HepG2 (cell line): ENCODE results near the gene NABP2. TPM values are rescaled to one million over a fixed set of nuclear protein-coding genes. Genes with fewer than 3 reads are reported as not detected.

Experiments used
- ATAD3A ChIP-seq: sonication (generic); formaldehyde crosslinking; IDR thresholded peaks from 2 replicates; pipeline ENCODE4 v1.4.0; 2020; ENCODE audit warnings: missing genetic modification reagents
- CEBPG ChIP-seq: IDR thresholded peaks from 2 replicates; pipeline ENCODE4 v1.6.1; 2016
- ELF3 ChIP-seq: IDR thresholded peaks from 2 replicates; pipeline ENCODE4 v1.6.1; 2016; ENCODE audit warnings: missing genetic modification reagents, missing compliant biosample characterization
- ESRRA ChIP-seq: sonication (generic); formaldehyde crosslinking; IDR thresholded peaks from 2 replicates; pipeline ENCODE4 v1.5.1; 2020; ENCODE audit warnings: mild to moderate bottlenecking, low read depth, missing genetic modification reagents
- KLF11 ChIP-seq: IDR thresholded peaks from 2 replicates; pipeline ENCODE4 v1.6.1; 2016; ENCODE audit warnings: missing compliant biosample characterization
- MAFG ChIP-seq: sonication (generic); formaldehyde crosslinking; IDR thresholded peaks from 2 replicates; pipeline ENCODE4 v1.5.1; 2020; ENCODE audit warnings: mild to moderate bottlenecking, missing genetic modification reagents
- RFXAP ChIP-seq: sonication (generic); formaldehyde crosslinking; IDR thresholded peaks from 2 replicates; pipeline ENCODE4 v1.4.0; 2020; ENCODE audit warnings: missing genetic modification reagents, borderline replicate concordance
- TMF1 ChIP-seq: sonication (generic); formaldehyde crosslinking; IDR thresholded peaks from 2 replicates; pipeline ENCODE4 v1.8.1; 2022; ENCODE audit warnings: low read depth, missing genetic modification reagents
- XBP1 ChIP-seq: sonication (generic); formaldehyde crosslinking; IDR thresholded peaks from 2 replicates; pipeline ENCODE4 v1.5.0; 2020; ENCODE audit warnings: missing genetic modification reagents
- ZNF160 ChIP-seq: sonication (generic); formaldehyde crosslinking; IDR thresholded peaks from 2 replicates; pipeline ENCODE4 v1.8.0; 2022; ENCODE audit warnings: mild to moderate bottlenecking, inconsistent platforms, missing genetic modification reagents
- ZNF441 ChIP-seq: sonication (generic); formaldehyde crosslinking; IDR thresholded peaks from 2 replicates; pipeline ENCODE4 v1.7.0; 2021; ENCODE audit warnings: missing genetic modification reagents, borderline replicate concordance
- ZNF549 ChIP-seq: sonication (generic); formaldehyde crosslinking; IDR thresholded peaks from 2 replicates; pipeline ENCODE4 v1.5.0; 2020; ENCODE audit warnings: missing genetic modification reagents
- ZNF644 ChIP-seq: IDR thresholded peaks from 2 replicates; pipeline ENCODE4 v1.6.1; 2016; ENCODE audit warnings: low read depth
- ZNF850 ChIP-seq: sonication (generic); formaldehyde crosslinking; conservative IDR thresholded peaks from 2 replicates; pipeline ENCODE4 v1.9.0; 2021; ENCODE audit warnings: mild to moderate bottlenecking, missing genetic modification reagents
- ZNF891 ChIP-seq: sonication (generic); formaldehyde crosslinking; IDR thresholded peaks from 2 replicates; pipeline ENCODE4 v1.5.0; 2020; ENCODE audit warnings: mild to moderate bottlenecking, missing genetic modification reagents
- polyA plus RNA-seq, 8 experiments: library from polyadenylated mRNA; depleted of rRNA in 3 of 8; stranded (reverse) in 7 of 8; unstranded in 1 of 8; fragments of >200 nt; fragmentation: Illumina TruSeq in 4 of 8; extraction: Trizol in 4 of 8; gene quantifications; 2 replicates each; pipeline versions ENCODE4 v1.2.1 to v1.2.3, GENCODE V29; 2011 to 2016; ENCODE audit warnings: low read depth in 4 of 8, missing spikeins in 1 of 8, mixed read lengths in 1 of 8; ENCODE audit not compliant: insufficient read depth in 1 of 8
- total RNA-seq, 5 experiments: library from RNA; depleted of rRNA; stranded (reverse); fragments of >200 nt; fragmentation: Illumina TruSeq; extraction: Trizol; gene quantifications; 2 replicates each; pipeline ENCODE4 v1.2.3, GENCODE V29; 2016; ENCODE audit warnings: low read depth in 1 of 5
- TF ChIP-seq, protein P1 (sequence below): sonication (generic); formaldehyde crosslinking; IDR thresholded peaks from 2 replicates; pipeline ENCODE4 v1.4.0; 2020; ENCODE audit warnings: missing genetic modification reagents
- TF ChIP-seq, protein P2 (sequence below): IDR thresholded peaks from 2 replicates; pipeline ENCODE4 v1.6.1; 2016
- TF ChIP-seq, protein P3 (sequence below): sonication (generic); formaldehyde crosslinking; IDR thresholded peaks from 2 replicates; pipeline ENCODE4 v1.5.0; 2020; ENCODE audit warnings: missing genetic modification reagents
- TF ChIP-seq, protein P4 (sequence below): fragments of 450-650 bp; IDR thresholded peaks from 2 replicates; pipeline ENCODE4 v1.6.1; 2017; ENCODE audit warnings: mild to moderate bottlenecking

NABP2 gene
- total and polyA plus RNA-seq, 2 of the 13 experiments (the other 11 are each of a cell fraction or from before 2014, with no cell fraction given): 33.2 to 35.5 TPM

DNA sequence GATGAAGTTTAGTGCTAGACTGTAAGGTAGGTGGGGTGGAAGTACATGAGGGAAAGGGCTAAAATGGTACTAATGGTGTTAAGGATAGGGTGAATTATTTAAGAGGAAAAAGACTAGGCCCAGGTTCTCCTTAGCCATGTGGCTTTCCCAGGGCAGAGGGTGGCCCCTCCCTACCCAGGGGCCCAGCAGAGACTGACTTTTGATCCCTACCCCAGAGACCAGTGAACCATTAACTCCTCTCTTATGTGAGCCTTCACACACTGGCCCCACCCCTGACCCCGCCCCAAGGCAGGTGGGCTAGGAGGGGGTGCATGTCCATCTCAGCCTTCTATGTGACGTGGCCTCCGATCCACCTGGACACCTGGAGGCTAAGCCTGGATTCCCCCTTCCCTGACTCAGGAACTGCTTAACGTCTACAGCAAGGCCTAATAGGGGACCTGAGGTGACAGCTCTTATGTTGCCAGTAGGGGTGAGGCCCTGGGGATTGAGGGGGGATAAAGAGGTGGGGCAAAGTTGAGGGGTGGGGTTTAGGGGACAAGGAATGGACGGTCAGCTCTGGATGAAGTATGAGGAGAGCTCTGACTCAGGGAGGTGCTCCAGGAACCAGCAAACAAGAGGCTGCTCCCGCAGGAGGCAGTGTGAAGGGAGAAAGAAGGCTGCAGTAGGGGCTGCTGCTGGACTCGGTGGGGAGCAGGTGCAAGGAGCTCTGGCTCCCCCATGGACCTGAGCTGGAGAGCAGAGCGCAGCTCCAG is 6.5 kb downstream of the NABP2 start (continued):
- TF ChIP-seq, protein P1, sequence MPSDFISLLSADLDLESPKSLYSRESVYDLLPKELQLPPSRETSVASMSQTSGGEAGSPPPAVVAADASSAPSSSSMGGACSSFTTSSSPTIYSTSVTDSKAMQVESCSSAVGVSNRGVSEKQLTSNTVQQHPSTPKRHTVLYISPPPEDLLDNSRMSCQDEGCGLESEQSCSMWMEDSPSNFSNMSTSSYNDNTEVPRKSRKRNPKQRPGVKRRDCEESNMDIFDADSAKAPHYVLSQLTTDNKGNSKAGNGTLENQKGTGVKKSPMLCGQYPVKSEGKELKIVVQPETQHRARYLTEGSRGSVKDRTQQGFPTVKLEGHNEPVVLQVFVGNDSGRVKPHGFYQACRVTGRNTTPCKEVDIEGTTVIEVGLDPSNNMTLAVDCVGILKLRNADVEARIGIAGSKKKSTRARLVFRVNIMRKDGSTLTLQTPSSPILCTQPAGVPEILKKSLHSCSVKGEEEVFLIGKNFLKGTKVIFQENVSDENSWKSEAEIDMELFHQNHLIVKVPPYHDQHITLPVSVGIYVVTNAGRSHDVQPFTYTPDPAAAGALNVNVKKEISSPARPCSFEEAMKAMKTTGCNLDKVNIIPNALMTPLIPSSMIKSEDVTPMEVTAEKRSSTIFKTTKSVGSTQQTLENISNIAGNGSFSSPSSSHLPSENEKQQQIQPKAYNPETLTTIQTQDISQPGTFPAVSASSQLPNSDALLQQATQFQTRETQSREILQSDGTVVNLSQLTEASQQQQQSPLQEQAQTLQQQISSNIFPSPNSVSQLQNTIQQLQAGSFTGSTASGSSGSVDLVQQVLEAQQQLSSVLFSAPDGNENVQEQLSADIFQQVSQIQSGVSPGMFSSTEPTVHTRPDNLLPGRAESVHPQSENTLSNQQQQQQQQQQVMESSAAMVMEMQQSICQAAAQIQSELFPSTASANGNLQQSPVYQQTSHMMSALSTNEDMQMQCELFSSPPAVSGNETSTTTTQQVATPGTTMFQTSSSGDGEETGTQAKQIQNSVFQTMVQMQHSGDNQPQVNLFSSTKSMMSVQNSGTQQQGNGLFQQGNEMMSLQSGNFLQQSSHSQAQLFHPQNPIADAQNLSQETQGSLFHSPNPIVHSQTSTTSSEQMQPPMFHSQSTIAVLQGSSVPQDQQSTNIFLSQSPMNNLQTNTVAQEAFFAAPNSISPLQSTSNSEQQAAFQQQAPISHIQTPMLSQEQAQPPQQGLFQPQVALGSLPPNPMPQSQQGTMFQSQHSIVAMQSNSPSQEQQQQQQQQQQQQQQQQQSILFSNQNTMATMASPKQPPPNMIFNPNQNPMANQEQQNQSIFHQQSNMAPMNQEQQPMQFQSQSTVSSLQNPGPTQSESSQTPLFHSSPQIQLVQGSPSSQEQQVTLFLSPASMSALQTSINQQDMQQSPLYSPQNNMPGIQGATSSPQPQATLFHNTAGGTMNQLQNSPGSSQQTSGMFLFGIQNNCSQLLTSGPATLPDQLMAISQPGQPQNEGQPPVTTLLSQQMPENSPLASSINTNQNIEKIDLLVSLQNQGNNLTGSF (CRISPR knock-in tag): 0 out of 2 replicates have a peak, but pooled peaks have one; percentile 46
- TF ChIP-seq, protein P2, sequence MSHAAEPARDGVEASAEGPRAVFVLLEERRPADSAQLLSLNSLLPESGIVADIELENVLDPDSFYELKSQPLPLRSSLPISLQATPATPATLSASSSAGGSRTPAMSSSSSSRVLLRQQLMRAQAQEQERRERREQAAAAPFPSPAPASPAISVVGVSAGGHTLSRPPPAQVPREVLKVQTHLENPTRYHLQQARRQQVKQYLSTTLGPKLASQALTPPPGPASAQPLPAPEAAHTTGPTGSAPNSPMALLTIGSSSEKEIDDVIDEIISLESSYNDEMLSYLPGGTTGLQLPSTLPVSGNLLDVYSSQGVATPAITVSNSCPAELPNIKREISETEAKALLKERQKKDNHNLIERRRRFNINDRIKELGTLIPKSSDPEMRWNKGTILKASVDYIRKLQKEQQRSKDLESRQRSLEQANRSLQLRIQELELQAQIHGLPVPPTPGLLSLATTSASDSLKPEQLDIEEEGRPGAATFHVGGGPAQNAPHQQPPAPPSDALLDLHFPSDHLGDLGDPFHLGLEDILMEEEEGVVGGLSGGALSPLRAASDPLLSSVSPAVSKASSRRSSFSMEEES (CRISPR knock-in tag): no peak; the same call in 1 of the 2 replicates
- TF ChIP-seq MAFG (no peak), CEBPG (CRISPR knock-in tag) (no peak), ZNF850 (CRISPR knock-in tag) (no peak), ZNF441 (CRISPR knock-in tag) (no peak), XBP1 (CRISPR knock-in tag) (no peak), ZNF549 (CRISPR knock-in tag) (no peak), ESRRA (no peak), ZNF160 (CRISPR knock-in tag) (0 out of 2 replicates have a peak, but pooled peaks have one; percentile 12), TMF1 (CRISPR knock-in tag) (no peak; the same call in 1 of the 2 replicates), KLF11 (CRISPR knock-in tag) (0 out of 2 replicates have a peak, but pooled peaks have one; percentile 34), ELF3 (peak; percentile 57; the same call in 1 of the 2 replicates), RFXAP (CRISPR knock-in tag) (peak; percentile 53), ZNF644 (CRISPR knock-in tag) (0 out of 2 replicates have a peak, but pooled peaks have one; percentile 5), ATAD3A (CRISPR knock-in tag) (no peak), ZNF891 (CRISPR knock-in tag) (no peak)
- TF ChIP-seq, protein P3, sequence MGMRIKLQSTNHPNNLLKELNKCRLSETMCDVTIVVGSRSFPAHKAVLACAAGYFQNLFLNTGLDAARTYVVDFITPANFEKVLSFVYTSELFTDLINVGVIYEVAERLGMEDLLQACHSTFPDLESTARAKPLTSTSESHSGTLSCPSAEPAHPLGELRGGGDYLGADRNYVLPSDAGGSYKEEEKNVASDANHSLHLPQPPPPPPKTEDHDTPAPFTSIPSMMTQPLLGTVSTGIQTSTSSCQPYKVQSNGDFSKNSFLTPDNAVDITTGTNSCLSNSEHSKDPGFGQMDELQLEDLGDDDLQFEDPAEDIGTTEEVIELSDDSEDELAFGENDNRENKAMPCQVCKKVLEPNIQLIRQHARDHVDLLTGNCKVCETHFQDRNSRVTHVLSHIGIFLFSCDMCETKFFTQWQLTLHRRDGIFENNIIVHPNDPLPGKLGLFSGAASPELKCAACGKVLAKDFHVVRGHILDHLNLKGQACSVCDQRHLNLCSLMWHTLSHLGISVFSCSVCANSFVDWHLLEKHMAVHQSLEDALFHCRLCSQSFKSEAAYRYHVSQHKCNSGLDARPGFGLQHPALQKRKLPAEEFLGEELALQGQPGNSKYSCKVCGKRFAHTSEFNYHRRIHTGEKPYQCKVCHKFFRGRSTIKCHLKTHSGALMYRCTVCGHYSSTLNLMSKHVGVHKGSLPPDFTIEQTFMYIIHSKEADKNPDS: no peak
- TF ChIP-seq, protein P4, sequence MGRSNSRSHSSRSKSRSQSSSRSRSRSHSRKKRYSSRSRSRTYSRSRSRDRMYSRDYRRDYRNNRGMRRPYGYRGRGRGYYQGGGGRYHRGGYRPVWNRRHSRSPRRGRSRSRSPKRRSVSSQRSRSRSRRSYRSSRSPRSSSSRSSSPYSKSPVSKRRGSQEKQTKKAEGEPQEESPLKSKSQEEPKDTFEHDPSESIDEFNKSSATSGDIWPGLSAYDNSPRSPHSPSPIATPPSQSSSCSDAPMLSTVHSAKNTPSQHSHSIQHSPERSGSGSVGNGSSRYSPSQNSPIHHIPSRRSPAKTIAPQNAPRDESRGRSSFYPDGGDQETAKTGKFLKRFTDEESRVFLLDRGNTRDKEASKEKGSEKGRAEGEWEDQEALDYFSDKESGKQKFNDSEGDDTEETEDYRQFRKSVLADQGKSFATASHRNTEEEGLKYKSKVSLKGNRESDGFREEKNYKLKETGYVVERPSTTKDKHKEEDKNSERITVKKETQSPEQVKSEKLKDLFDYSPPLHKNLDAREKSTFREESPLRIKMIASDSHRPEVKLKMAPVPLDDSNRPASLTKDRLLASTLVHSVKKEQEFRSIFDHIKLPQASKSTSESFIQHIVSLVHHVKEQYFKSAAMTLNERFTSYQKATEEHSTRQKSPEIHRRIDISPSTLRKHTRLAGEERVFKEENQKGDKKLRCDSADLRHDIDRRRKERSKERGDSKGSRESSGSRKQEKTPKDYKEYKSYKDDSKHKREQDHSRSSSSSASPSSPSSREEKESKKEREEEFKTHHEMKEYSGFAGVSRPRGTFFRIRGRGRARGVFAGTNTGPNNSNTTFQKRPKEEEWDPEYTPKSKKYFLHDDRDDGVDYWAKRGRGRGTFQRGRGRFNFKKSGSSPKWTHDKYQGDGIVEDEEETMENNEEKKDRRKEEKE: no peak
